D721Med (cell line): Measurements from ENCODE around the gene GNB5.

ENCODE experiments used
- DNase-seq: peaks from one replicate; pipeline ENCODE4 v3.0.0; 2011; ENCODE audit warnings: low spot score; ENCODE audit not compliant: insufficient read length
- FAIRE-seq: peaks from 2 replicates; lab custom pipeline; 2011; peaks lifted over from hg19 to GRCh38; lab: Jason Lieb, UNC
- TF ChIP-seq, protein P1 (sequence below): IDR thresholded peaks from 2 replicates; pipeline ENCODE4 v1.5.1; 2012; ENCODE audit warnings: mild to moderate bottlenecking, control low read depth; ENCODE audit not compliant: insufficient read depth; ENCODE audit errors: missing control alignments

The GNB5 gene

DNA sequence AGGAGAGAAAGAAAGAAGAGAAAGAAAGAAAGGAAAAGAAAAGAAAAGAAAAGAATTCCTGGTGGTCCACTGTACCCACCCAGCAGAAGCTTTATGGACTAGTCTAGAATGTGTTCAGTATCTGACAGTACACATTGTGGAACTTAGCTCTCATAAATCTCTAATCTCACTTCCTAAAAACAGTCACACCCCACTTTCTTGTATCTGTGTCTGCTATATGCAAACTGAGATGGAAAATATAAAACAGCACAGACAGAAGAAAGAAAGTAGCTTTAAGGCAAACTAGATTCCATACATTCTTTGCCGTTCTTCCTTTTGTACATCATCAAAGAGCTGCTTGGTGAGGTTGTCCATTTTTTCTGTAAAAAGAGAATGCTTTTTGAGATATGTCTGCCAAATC is 41.1 kb upstream of the GNB5 start:
- TF ChIP-seq, protein P1, sequence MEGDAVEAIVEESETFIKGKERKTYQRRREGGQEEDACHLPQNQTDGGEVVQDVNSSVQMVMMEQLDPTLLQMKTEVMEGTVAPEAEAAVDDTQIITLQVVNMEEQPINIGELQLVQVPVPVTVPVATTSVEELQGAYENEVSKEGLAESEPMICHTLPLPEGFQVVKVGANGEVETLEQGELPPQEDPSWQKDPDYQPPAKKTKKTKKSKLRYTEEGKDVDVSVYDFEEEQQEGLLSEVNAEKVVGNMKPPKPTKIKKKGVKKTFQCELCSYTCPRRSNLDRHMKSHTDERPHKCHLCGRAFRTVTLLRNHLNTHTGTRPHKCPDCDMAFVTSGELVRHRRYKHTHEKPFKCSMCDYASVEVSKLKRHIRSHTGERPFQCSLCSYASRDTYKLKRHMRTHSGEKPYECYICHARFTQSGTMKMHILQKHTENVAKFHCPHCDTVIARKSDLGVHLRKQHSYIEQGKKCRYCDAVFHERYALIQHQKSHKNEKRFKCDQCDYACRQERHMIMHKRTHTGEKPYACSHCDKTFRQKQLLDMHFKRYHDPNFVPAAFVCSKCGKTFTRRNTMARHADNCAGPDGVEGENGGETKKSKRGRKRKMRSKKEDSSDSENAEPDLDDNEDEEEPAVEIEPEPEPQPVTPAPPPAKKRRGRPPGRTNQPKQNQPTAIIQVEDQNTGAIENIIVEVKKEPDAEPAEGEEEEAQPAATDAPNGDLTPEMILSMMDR, result no peak
- no peak for DNase-seq
- FAIRE-seq, result no peak

GRCh38 chr15:52230073-52230472 is 38.9 kb upstream of the GNB5 start:
- TF ChIP-seq, protein P1, result no peak
- no peak for DNase-seq
- no peak for FAIRE-seq

DNA sequence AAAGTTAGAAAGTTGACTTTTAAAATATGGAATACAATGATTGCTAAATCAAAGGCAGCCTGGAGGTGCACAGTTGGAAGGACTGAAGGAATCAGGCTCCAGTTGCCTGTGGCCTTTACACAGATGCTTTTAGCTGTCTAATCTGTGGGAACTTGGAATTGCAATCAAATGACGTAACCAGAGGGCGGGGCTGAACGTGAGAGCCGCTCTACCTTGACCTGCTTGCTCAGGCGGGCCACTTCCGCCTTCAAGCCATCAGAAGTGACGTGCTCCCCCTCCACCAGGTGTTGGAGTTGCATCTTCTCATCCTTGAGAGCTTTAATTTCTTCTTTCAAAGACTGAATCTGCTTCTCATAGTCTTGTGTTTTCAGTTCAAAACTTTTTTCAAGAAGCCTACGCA is 37.7 kb upstream of the GNB5 start:
- TF ChIP-seq, protein P1, result no peak
- DNase-seq (no peak), FAIRE-seq (no peak)

DNA sequence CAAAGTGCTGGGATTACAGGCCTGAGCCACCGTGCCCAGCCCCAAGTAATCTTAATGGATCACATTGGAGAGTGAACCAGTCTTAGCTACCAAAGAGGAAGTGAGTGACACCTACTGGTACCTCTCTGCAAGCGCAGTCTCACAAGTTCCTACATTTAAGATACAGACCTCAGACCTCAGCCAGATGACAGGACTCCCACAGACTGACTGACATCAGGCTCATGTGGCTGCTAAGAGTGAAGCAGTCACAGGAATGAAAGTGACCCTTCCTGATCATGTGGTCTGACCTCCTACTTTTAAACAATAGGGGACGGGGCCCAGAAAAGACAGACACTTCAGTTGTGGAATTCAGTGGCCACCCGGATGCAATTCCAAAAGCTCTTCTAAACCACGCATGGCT is 36.3 kb upstream of the GNB5 start:
- DNase-seq, result peak; percentile 75
- TF ChIP-seq, protein P1, result peak; percentile 91
- no peak for FAIRE-seq

GRCh38 chr15:52225230-52225629 is 34.0 kb upstream of the GNB5 start:
- no peak for DNase-seq
- no peak for FAIRE-seq

GRCh38 chr15:52224211-52224610 is 33.0 kb upstream of the GNB5 start:
- DNase-seq (no peak), FAIRE-seq (no peak)
- TF ChIP-seq, protein P1, result no peak

More at GRCh38 chr15:52225230-52225629, 34.0 kb upstream of the GNB5 start:
- TF ChIP-seq, protein P1, result no peak

DNA sequence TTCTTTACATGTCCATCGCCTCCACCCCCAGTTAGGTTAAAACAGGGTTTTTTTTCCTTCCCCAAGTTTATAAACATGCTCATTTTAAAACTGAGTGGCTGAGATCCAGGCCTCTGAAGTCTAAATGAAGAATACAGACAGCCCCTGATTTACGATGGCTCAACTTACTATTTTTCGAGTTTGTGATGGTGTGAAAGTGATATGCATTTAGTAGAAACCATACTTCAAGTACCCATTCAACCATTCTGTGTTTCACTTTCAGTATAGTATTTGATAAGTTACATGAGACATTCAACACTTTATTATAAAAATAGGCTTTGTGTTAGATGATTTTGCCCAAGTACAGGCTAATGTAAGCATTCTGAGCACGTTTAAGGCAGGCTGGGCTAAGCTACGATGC is 30.5 kb upstream of the GNB5 start:
- TF ChIP-seq, protein P1, result no peak
- FAIRE-seq (no peak), DNase-seq (no peak)
